ENCODE measurements around the gene YPEL1. TPM values are rescaled to one million over a fixed set of nuclear protein-coding genes. Genes with fewer than 3 reads are reported as not detected.
A peak's percentile ranks its signal among the peaks of the same experiment; 100 is the strongest.

YPEL1 gene
- polyA plus RNA-seq, 3 donors: 1.0 to 2.3 (median 2.0) TPM

DNA sequence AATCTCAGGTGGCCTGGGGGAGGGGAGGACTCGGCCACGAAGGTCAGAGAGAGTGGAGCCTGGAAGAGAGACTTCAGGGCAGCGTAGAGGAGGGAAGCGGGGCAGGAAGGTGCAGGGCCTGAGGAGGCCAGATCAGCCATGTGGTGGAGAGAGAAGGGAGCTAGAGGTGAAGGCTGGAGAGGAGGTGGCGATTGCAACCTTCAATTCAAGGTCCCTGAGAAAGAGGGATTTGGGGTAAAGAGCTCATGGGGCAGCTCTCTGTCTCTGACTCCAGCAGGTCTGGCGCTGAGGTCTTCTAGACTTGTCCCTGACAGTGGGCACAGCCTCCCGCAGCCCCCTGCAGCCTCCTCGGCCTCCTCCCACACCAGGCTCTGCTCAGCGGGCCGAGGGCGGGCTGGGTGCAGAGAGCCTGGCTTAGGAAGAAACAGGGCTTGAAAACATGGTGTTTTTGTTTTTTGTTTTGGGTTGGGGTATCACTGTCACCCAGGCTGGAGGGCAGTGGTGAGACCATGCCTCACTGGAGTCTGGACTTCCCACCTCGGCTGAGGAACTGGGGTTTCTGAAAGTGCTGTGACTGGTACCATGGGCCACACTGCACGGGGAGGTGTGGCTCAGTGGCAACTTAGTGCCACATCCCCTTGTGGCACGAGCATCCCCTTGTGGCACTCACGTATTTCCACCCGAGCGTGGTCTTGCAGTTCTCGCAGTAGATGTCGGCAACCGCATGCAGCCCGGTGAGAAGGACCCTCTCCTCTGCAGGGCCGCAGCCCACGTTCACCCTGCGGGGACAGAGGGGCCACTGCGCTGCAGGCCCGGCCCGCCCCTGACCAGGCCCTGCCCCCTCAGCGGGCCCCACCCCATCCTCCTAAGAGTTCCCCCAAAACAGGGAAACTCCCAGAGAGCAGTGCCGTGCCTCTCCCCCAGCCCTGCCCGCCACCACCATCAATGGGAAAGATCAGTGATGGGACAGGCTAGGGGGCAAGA, 32.6 kb downstream of the YPEL1 start:
- Histone ChIP-seq H3K27me3 (ENCODE audit: control insufficient read depth in 2 of 2, insufficient read depth in 2 of 2, low read length in 2 of 2) (no peaks in the 10 kb centered on the region), H3K4me3 (replicated peaks in 1 of 3; ENCODE audit: low read depth in 2 of 3, low read length in 3 of 3) (no peak overlapping the region), H3K4me2 (replicated peaks; ENCODE audit: extremely low read depth, low read length, poor library complexity, severe bottlenecking) (no peak overlapping the region), H3K9me3 (replicated peaks in 1 of 2; ENCODE audit: control insufficient read depth in 1 of 2, insufficient read depth in 1 of 2, low read length in 2 of 2) (no peaks in the 10 kb centered on the region), H3K9ac (ENCODE audit: insufficient read depth, low read length, poor library complexity, severe bottlenecking) (no peak overlapping the region), H3K36me3 (replicated peaks in 1 of 2; ENCODE audit: control insufficient read depth in 1 of 2, insufficient read depth in 2 of 2, low read length in 2 of 2) (peaks cover 7 to 33% of the 10 kb centered on the region in 2 donors), H3K4me1 (ENCODE audit: control insufficient read depth in 1 of 2, insufficient read depth in 2 of 2, low read length in 2 of 2) (no peaks in the 10 kb centered on the region), H4K20me1 (ENCODE audit: insufficient read depth, low read length) (no peaks in the 10 kb centered on the region), H3K27ac (ENCODE audit: low read depth in 1 of 2, low read length in 2 of 2) (no peak overlapping the region), H2AFZ (ENCODE audit: insufficient read depth, low read depth, low read length, poor library complexity, severe bottlenecking) (no peak overlapping the region), H3K79me2 (ENCODE audit: insufficient read depth, low read length) (no peaks in the 10 kb centered on the region)
- intact Hi-C loops (cut with micrococcal nuclease): no loop called here
- Mint-ChIP-seq H3K9me3 (no peaks in the 10 kb centered on the region), H3K4me3 (no peak overlapping the region), H3K36me3 (peaks cover 21 to 22% of the 10 kb centered on the region in 2 donors), H3K4me1 (no peaks in the 10 kb centered on the region), H3K27ac (no peak overlapping the region), H3K27me3 (ENCODE audit: low read depth in 3 of 3) (no peaks in the 10 kb centered on the region)
- no peak for DNase-seq
- no peak for TF ChIP-seq CTCF (IDR thresholded peaks at IDR 0.05)
- 92% methylated on average over 18 of the region's 30 CpGs for WGBS (ENCODE audit: insufficient coverage)

GRCh38 chr22:21702094-21702493, 33.5 kb downstream of the YPEL1 start:
- Mint-ChIP-seq H3K9me3 (no peaks in the 10 kb centered on the region), H3K36me3 (peaks cover 28 to 31% of the 10 kb centered on the region in 2 donors), H3K4me3 (no peak overlapping the region), H3K27me3 (ENCODE audit: low read depth in 3 of 3) (no peaks in the 10 kb centered on the region), H3K4me1 (no peaks in the 10 kb centered on the region), H3K27ac (peak overlapping the region in 1 of 7 donors; percentile 66)
- Histone ChIP-seq H3K27me3 (ENCODE audit: control insufficient read depth in 2 of 2, insufficient read depth in 2 of 2, low read length in 2 of 2) (no peaks in the 10 kb centered on the region), H3K79me2 (ENCODE audit: insufficient read depth, low read length) (no peaks in the 10 kb centered on the region), H3K4me3 (replicated peaks in 1 of 3; ENCODE audit: low read depth in 2 of 3, low read length in 3 of 3) (no peak overlapping the region), H3K36me3 (replicated peaks in 1 of 2; ENCODE audit: control insufficient read depth in 1 of 2, insufficient read depth in 2 of 2, low read length in 2 of 2) (peaks cover 13 to 42% of the 10 kb centered on the region in 2 donors), H3K27ac (ENCODE audit: low read depth in 1 of 2, low read length in 2 of 2) (no peak overlapping the region), H3K4me2 (replicated peaks; ENCODE audit: extremely low read depth, low read length, poor library complexity, severe bottlenecking) (no peak overlapping the region), H3K9ac (ENCODE audit: insufficient read depth, low read length, poor library complexity, severe bottlenecking) (no peak overlapping the region), H2AFZ (ENCODE audit: insufficient read depth, low read depth, low read length, poor library complexity, severe bottlenecking) (no peak overlapping the region), H4K20me1 (ENCODE audit: insufficient read depth, low read length) (no peaks in the 10 kb centered on the region), H3K9me3 (replicated peaks in 1 of 2; ENCODE audit: control insufficient read depth in 1 of 2, insufficient read depth in 1 of 2, low read length in 2 of 2) (no peaks in the 10 kb centered on the region), H3K4me1 (ENCODE audit: control insufficient read depth in 1 of 2, insufficient read depth in 2 of 2, low read length in 2 of 2) (no peaks in the 10 kb centered on the region)
- intact Hi-C loops (cut with micrococcal nuclease): no loop called here
- no peak for TF ChIP-seq CTCF (IDR thresholded peaks at IDR 0.05)
- WGBS (ENCODE audit: insufficient coverage): 87% methylated on average over 5 of the region's 6 CpGs
- DNase-seq: no peak

All from CD14-positive monocyte (primary cell).